Measurements from ENCODE around the gene EPS8.

The EPS8 gene

GRCh38 chr12:15636060-15636890 lies 152.9 kb downstream of the EPS8 start:
- Histone ChIP-seq H3K4me1 (ENCODE audit: insufficient read depth, low read length, severe bottlenecking) (peaks cover 1% of the 10 kb centered on the region), H3K4me2 (ENCODE audit: low read length) (no peak overlapping the region), H3K9me2 (ENCODE audit: low read depth, low read length) (no peaks in the 10 kb centered on the region), H3K4me3 (ENCODE audit: low read depth, low read length, poor library complexity, severe bottlenecking) (no peak overlapping the region), H3F3A (ENCODE audit: insufficient read depth, low read length) (no peaks in the 10 kb centered on the region), H3K27ac (ENCODE audit: low read depth, low read length, poor library complexity, severe bottlenecking) (no peak overlapping the region), H3K9me3 (ENCODE audit: low read length) (no peaks in the 10 kb centered on the region), H3K36me3 (ENCODE audit: insufficient read depth, low read length) (no peaks in the 10 kb centered on the region), H3K9ac (ENCODE audit: low read length) (no peak overlapping the region), H4K20me1 (ENCODE audit: insufficient read depth, low read length) (no peaks in the 10 kb centered on the region), H2AFZ (ENCODE audit: low read length) (no peak overlapping the region), H3K27me3 (ENCODE audit: insufficient read depth, low read length) (no peaks in the 10 kb centered on the region), H3K79me2 (ENCODE audit: insufficient read depth, low read length) (no peaks in the 10 kb centered on the region)
- no peak for TF ChIP-seq CTCF (IDR thresholded peaks at IDR 0.05; ENCODE audit: low read length)
- TF ChIP-seq EZH2 (IDR thresholded peaks at IDR 0.05; ENCODE audit: borderline replicate concordance, low read length) = no peak

- H3F3A ChIP-seq (ENCODE audit: insufficient read depth, low read length) = no peaks in the 10 kb centered on the region
- H3K4me1 ChIP-seq (ENCODE audit: insufficient read depth, low read length, severe bottlenecking) = peaks cover 6% of the 10 kb centered on the region
- no peaks in the 10 kb centered on the region for H3K36me3 ChIP-seq (ENCODE audit: insufficient read depth, low read length)
- H3K9me2 ChIP-seq (ENCODE audit: low read depth, low read length) = no peaks in the 10 kb centered on the region
- no peaks in the 10 kb centered on the region for H4K20me1 ChIP-seq (ENCODE audit: insufficient read depth, low read length)
- TF ChIP-seq CTCF (IDR thresholded peaks at IDR 0.05; ENCODE audit: low read length) = no peak
- TF ChIP-seq EZH2 (IDR thresholded peaks at IDR 0.05; ENCODE audit: borderline replicate concordance, low read length) = no peak
- H3K9ac ChIP-seq (ENCODE audit: low read length) = no peak overlapping the region
- H2AFZ ChIP-seq (ENCODE audit: low read length) = no peak overlapping the region
- H3K4me3 ChIP-seq (ENCODE audit: low read depth, low read length, poor library complexity, severe bottlenecking) = no peak overlapping the region
- H3K4me2 ChIP-seq (ENCODE audit: low read length) = no peak overlapping the region
- no peaks in the 10 kb centered on the region for H3K9me3 ChIP-seq (ENCODE audit: low read length)
- no peak overlapping the region for H3K27ac ChIP-seq (ENCODE audit: low read depth, low read length, poor library complexity, severe bottlenecking)
- H3K27me3 ChIP-seq (ENCODE audit: insufficient read depth, low read length) = no peaks in the 10 kb centered on the region
- no peaks in the 10 kb centered on the region for H3K79me2 ChIP-seq (ENCODE audit: insufficient read depth, low read length)
Measured at GRCh38 chr12:15634010-15634683, 155.0 kb downstream of the EPS8 start.

- Histone ChIP-seq H3K79me2 (ENCODE audit: insufficient read depth, low read length) (no peaks in the 10 kb centered on the region), H3K9ac (ENCODE audit: low read length) (no peak overlapping the region), H3K36me3 (ENCODE audit: insufficient read depth, low read length) (no peaks in the 10 kb centered on the region), H3K4me3 (ENCODE audit: low read depth, low read length, poor library complexity, severe bottlenecking) (no peak overlapping the region), H2AFZ (ENCODE audit: low read length) (no peak overlapping the region), H3K4me2 (ENCODE audit: low read length) (no peak overlapping the region), H3K4me1 (ENCODE audit: insufficient read depth, low read length, severe bottlenecking) (peaks cover 6% of the 10 kb centered on the region), H3K9me2 (ENCODE audit: low read depth, low read length) (no peaks in the 10 kb centered on the region), H4K20me1 (ENCODE audit: insufficient read depth, low read length) (no peaks in the 10 kb centered on the region), H3K27me3 (ENCODE audit: insufficient read depth, low read length) (no peaks in the 10 kb centered on the region), H3K27ac (ENCODE audit: low read depth, low read length, poor library complexity, severe bottlenecking) (no peak overlapping the region), H3K9me3 (ENCODE audit: low read length) (no peaks in the 10 kb centered on the region), H3F3A (ENCODE audit: insufficient read depth, low read length) (no peaks in the 10 kb centered on the region)
- TF ChIP-seq CTCF (IDR thresholded peaks at IDR 0.05; ENCODE audit: low read length) (no peak), EZH2 (IDR thresholded peaks at IDR 0.05; ENCODE audit: borderline replicate concordance, low read length) (no peak)
Measured at GRCh38 chr12:15633201-15633600, 156.0 kb downstream of the EPS8 start.

All from OCI-LY1 (cell line).